ENCODE data around the gene CPLX3.

- TF ChIP-seq CTCF (conservative IDR thresholded peaks at IDR 0.05; ENCODE audit: low read length) (no peak), EZH2phosphoT487 (IDR thresholded peaks at IDR 0.05; ENCODE audit: borderline replicate concordance) (no peak)
Measured at GRCh38 chr15:74851960-74852359, 25.5 kb downstream of the CPLX3 start.

All from Loucy (cell line).